HuH-7 (cell line): Measurements from ENCODE around the gene KIAA1671.
"Not testable (repeated sequence)": the region's sequence is repeated elsewhere in the genome, so short reads cannot be mapped to it uniquely, and the experiment has no call there.

Source experiments
- DNase-seq: peaks from one replicate; pipeline ENCODE4 v3.0.0; 2011; ENCODE audit warnings: low spot score

The KIAA1671 gene

GRCh38 chr22:25235547-25236290, 283.2 kb downstream of the KIAA1671 start:
- DNase-seq: peak; percentile 100

GRCh38 chr22:25236417-25236816, 283.9 kb downstream of the KIAA1671 start:
- DNase-seq: no peak

- DNase-seq: no peak
Measured at GRCh38 chr22:25237503-25237902, 285.0 kb downstream of the KIAA1671 start.

- not testable (repeated sequence) for DNase-seq
Measured at GRCh38 chr22:25238058-25238457, 285.5 kb downstream of the KIAA1671 start.
